Body of pancreas (tissue), 4 donors: ENCODE data around the gene NR5A1. TPM values are rescaled to one million over a fixed set of nuclear protein-coding genes. Genes with fewer than 3 reads are reported as not detected.

ENCODE experiments used
- ATAC-seq: fragments of 150-250 bp; one replicate; pipeline ENCODE4 v1.9.1; 2016
- DNase-seq, 4 donors: peaks; one replicate each; pipeline ENCODE4 v3.0.0-alpha.2; 2019
- H3K27ac ChIP-seq, 4 donors: fragments of 200-600 bp; sonication (generic); 1 replicate in 3 of 4; 2 replicates in 1 of 4; pipeline versions ENCODE4 v1.5.1 to v1.6.1; 2016 to 2019; ENCODE audit warnings: mild to moderate bottlenecking in 1 of 4, mixed read lengths in 1 of 4, moderate library complexity in 1 of 4
- H3K27me3 ChIP-seq, 2 donors: fragments of 200-600 bp; sonication (generic); one replicate each; pipeline ENCODE4 v1.6.0; 2016; ENCODE audit warnings: mild to moderate bottlenecking in 1 of 2
- H3K36me3 ChIP-seq, 2 donors: fragments of 200-600 bp; sonication (generic); replicated peaks in 1 of 2; 2 replicates each; pipeline ENCODE4 v1.5.1; 2016; ENCODE audit warnings: low read depth in 2 of 2; ENCODE audit not compliant: insufficient read depth in 1 of 2
- H3K4me1 ChIP-seq: fragments of 200-600 bp; sonication (generic); one replicate; pipeline ENCODE4 v1.6.0; 2016
- H3K4me3 ChIP-seq, 2 donors: fragments of 200-600 bp; sonication (generic); 1 replicate in 1 of 2; 2 replicates in 1 of 2; pipeline ENCODE4 v1.5.1; 2016 to 2019
- H3K9me3 ChIP-seq, 3 donors: fragments of 200-600 bp; sonication (generic); 1 replicate in 2 of 3; 2 replicates in 1 of 3; pipeline ENCODE4 v1.5.1; 2016
- CTCF ChIP-seq, 7 experiments: fragments of 450-650 bp in 4 of 7; fragments of 200-600 bp in 3 of 7; sonication (generic) in 3 of 7; IDR thresholded peaks; one replicate each; pipeline ENCODE4 v1.5.1; 2016 to 2019; ENCODE audit warnings: antibody characterized with exemption in 7 of 7
- POLR2A ChIP-seq, 3 donors: fragments of 450-650 bp; IDR thresholded peaks; one replicate each; pipeline ENCODE4 v1.6.1; 2016; ENCODE audit warnings: antibody characterized with exemption in 3 of 3, mild to moderate bottlenecking in 2 of 3
- WGBS, 2 donors: methylation state at CpG; one replicate each; pipeline ENCODE4 v1.1.5; 2017; 5-methylcytosine and 5-hydroxymethylcytosine counted together
- intact Hi-C: fragments of 100-400 bp; cut with DNase I; formaldehyde crosslinking; loops from one replicate; pipeline ENCODE4 v1.15.1; 2023
- total RNA-seq, 2 donors: library from RNA; depleted of rRNA; stranded (reverse); fragments of >200 nt; gene quantifications; one replicate each; pipeline ENCODE4 v1.1.0, GENCODE V29; 2016

Gene NR5A1
- total RNA-seq, 2 donors from 2014 or later = not detected

GRCh38 chr9:124491049-124491975, 15.9 kb downstream of the NR5A1 start:
- Histone ChIP-seq H3K27me3 (no peaks in the 10 kb centered on the region), H3K27ac (no peak overlapping the region), H3K4me1 (no peaks in the 10 kb centered on the region), H3K36me3 (no peaks in the 10 kb centered on the region), H3K4me3 (no peak overlapping the region), H3K9me3 (no peaks in the 10 kb centered on the region)
- WGBS, 2 donors = 69 to 73% methylated on average over 22 to 26 of the region's 32 CpGs
- DNase-seq (no peak), ATAC-seq (no peak)
- TF ChIP-seq CTCF (IDR thresholded peaks at IDR 0.05) = no peak
- TF ChIP-seq POLR2A (IDR thresholded peaks at IDR 0.05) = no peak
- intact Hi-C loops = no loop called here

- TF ChIP-seq CTCF (IDR thresholded peaks at IDR 0.05) (no peak), POLR2A (IDR thresholded peaks at IDR 0.05) (no peak)
- H3K27me3 ChIP-seq = no peaks in the 10 kb centered on the region
- WGBS, 2 donors = 68 to 81% methylated on average over 2 of the region's 2 CpGs
Observed at GRCh38 chr9:124490004-124490403, 17.2 kb downstream of the NR5A1 start.

GRCh38 chr9:124489222-124489621, 18.0 kb downstream of the NR5A1 start:
- intact Hi-C loops = no loop called here
- Histone ChIP-seq H3K4me3 (no peak overlapping the region), H3K36me3 (no peaks in the 10 kb centered on the region), H3K4me1 (no peaks in the 10 kb centered on the region), H3K27ac (no peak overlapping the region), H3K9me3 (no peaks in the 10 kb centered on the region), H3K27me3 (no peaks in the 10 kb centered on the region)
- no peak for DNase-seq
- WGBS, 2 donors = 54 to 57% methylated on average over 11 to 13 of the region's 13 CpGs
- no peak for ATAC-seq
- TF ChIP-seq CTCF (IDR thresholded peaks at IDR 0.05) (no peak), POLR2A (IDR thresholded peaks at IDR 0.05) (no peak)

More at GRCh38 chr9:124490004-124490403, 17.2 kb downstream of the NR5A1 start:
- H3K4me3 ChIP-seq = no peak overlapping the region
- no peaks in the 10 kb centered on the region for H3K36me3 ChIP-seq
- no peaks in the 10 kb centered on the region for H3K4me1 ChIP-seq
- DNase-seq (no peak), ATAC-seq (no peak)
- intact Hi-C loops = no loop called here
- no peak overlapping the region for H3K27ac ChIP-seq
- no peaks in the 10 kb centered on the region for H3K9me3 ChIP-seq

- no peak overlapping the region for H3K4me3 ChIP-seq
- WGBS, 2 donors = 82 to 85% methylated on average over 5 to 8 of the region's 8 CpGs
- no peaks in the 10 kb centered on the region for H3K27me3 ChIP-seq
- no peaks in the 10 kb centered on the region for H3K4me1 ChIP-seq
- no peaks in the 10 kb centered on the region for H3K36me3 ChIP-seq
- intact Hi-C loops = no loop called here
- no peaks in the 10 kb centered on the region for H3K9me3 ChIP-seq
- ATAC-seq (no peak), DNase-seq (no peak)
- no peak overlapping the region for H3K27ac ChIP-seq
- TF ChIP-seq CTCF (IDR thresholded peaks at IDR 0.05) = no peak
- TF ChIP-seq POLR2A (IDR thresholded peaks at IDR 0.05) = no peak
Observed at GRCh38 chr9:124488641-124489210, 18.5 kb downstream of the NR5A1 start.
